ENCODE data around the gene DRG1.

DRG1 gene

GRCh38 chr22:31399211-31400022 is at the start of gene DRG1:
Gene DRG1, plus strand, starts transcription at chr22:31399604. Its CDS starts 80 bp downstream, at chr22:31399684.
- POLR2A ChIA-PET, result interaction anchor here (0.5 to 1.5 kb wide), 4 partner anchors 21 to 55 kb away, joined by 3 to 5 read pairs (median 4); partner anchors contain the start of gene PATZ1
- DNase-seq (ENCODE audit: low read depth, low spot score), result peak; percentile 44
- peak within 1 kb of the TSS; percentile 99 for H3K4me3 ChIP-seq (ENCODE audit: low read depth, low read length)
- TF ChIP-seq CTCF (IDR thresholded peaks at IDR 0.05; ENCODE audit: insufficient read depth, low read length, missing control alignments), result no peak
- CTCF ChIA-PET, result interaction anchor here (1.0 to 3.2 kb wide), 2 partner anchors 54 to 86 kb away, joined by 3 to 14 read pairs; partner anchors contain the start of gene PATZ1

- ChIA-PET POLR2A (no interaction called here), CTCF (no interaction called here)
- TF ChIP-seq CTCF (IDR thresholded peaks at IDR 0.05; ENCODE audit: insufficient read depth, low read length, missing control alignments), result no peak
- DNase-seq (ENCODE audit: low read depth, low spot score), result no peak
- H3K4me3 ChIP-seq (ENCODE audit: low read depth, low read length), result no peak overlapping the region
Observed at GRCh38 chr22:31349960-31350359, 49.4 kb upstream of the DRG1 start.

GRCh38 chr22:31350410-31350863 is 49.0 kb upstream of the DRG1 start:
- POLR2A ChIA-PET, result no interaction called here
- CTCF ChIA-PET, result interaction anchor here (1.1 kb wide), 1 partner anchor 37 kb away, joined by 3 read pairs; no protein-coding TSS in a partner anchor
- H3K4me3 ChIP-seq (ENCODE audit: low read depth, low read length), result no peak overlapping the region
- no peak for TF ChIP-seq CTCF (IDR thresholded peaks at IDR 0.05; ENCODE audit: insufficient read depth, low read length, missing control alignments)
- no peak for DNase-seq (ENCODE audit: low read depth, low spot score)

GRCh38 chr22:31354515-31354914 is 44.9 kb upstream of the DRG1 start:
- DNase-seq (ENCODE audit: low read depth, low spot score), result no peak
- ChIA-PET CTCF (interaction anchor here (1.9 kb wide), 1 partner anchor 41 kb away, joined by 5 read pairs; no protein-coding TSS in a partner anchor), POLR2A (no interaction called here)
- no peak overlapping the region for H3K4me3 ChIP-seq (ENCODE audit: low read depth, low read length)
- TF ChIP-seq CTCF (IDR thresholded peaks at IDR 0.05; ENCODE audit: insufficient read depth, low read length, missing control alignments), result no peak

- no peak overlapping the region for H3K4me3 ChIP-seq (ENCODE audit: low read depth, low read length)
- TF ChIP-seq CTCF (IDR thresholded peaks at IDR 0.05; ENCODE audit: insufficient read depth, low read length, missing control alignments), result no peak
- DNase-seq (ENCODE audit: low read depth, low spot score), result no peak
- ChIA-PET POLR2A (interaction anchor here (0.6 kb wide), 1 partner anchor 160 kb away, joined by 3 read pairs; no protein-coding TSS in a partner anchor), CTCF (interaction anchor here (1.0 to 1.2 kb wide), 2 partner anchors 12 to 15 kb away, joined by 3 read pairs; no protein-coding TSS in a partner anchor)
Observed at GRCh38 chr22:31360029-31360428, 39.4 kb upstream of the DRG1 start.

GRCh38 chr22:31361743-31362142 is 37.7 kb upstream of the DRG1 start:
- no peak for TF ChIP-seq CTCF (IDR thresholded peaks at IDR 0.05; ENCODE audit: insufficient read depth, low read length, missing control alignments)
- no peak for DNase-seq (ENCODE audit: low read depth, low spot score)
- no peak overlapping the region for H3K4me3 ChIP-seq (ENCODE audit: low read depth, low read length)
- POLR2A ChIA-PET, result no interaction called here
- CTCF ChIA-PET, result no interaction called here
